Prostate gland (tissue), 2 donors: Measurements from ENCODE around the gene REPIN1. TPM values are rescaled to one million over a fixed set of nuclear protein-coding genes. Genes with fewer than 3 reads are reported as not detected.

Experiments used
- DNase-seq: peaks from one replicate; pipeline ENCODE4 v3.0.0-alpha.2; 2019; ENCODE audit warnings: low spot score
- H3K27ac ChIP-seq, 2 donors: fragments of 200-600 bp; sonication (generic); 2 replicates each; pipeline ENCODE4 v1.5.1; 2017 to 2019
- H3K27me3 ChIP-seq: fragments of 200-600 bp; sonication (generic); replicated peaks from 2 replicates; pipeline ENCODE4 v1.5.1; 2019; ENCODE audit not compliant: insufficient read depth
- H3K36me3 ChIP-seq, 2 donors: fragments of 200-600 bp; sonication (generic); 1 replicate in 1 of 2; 2 replicates in 1 of 2; pipeline versions ENCODE4 v1.5.1 to v1.8.1; 2017 to 2019
- H3K4me1 ChIP-seq: fragments of 200-600 bp; sonication (generic); replicated peaks from 2 replicates; pipeline ENCODE4 v1.5.1; 2019
- H3K4me3 ChIP-seq, 2 donors: fragments of 200-600 bp; sonication (generic); 2 replicates each; pipeline ENCODE4 v1.5.1; 2017 to 2019
- H3K9me3 ChIP-seq: fragments of 200-600 bp; sonication (generic); 2 replicates; pipeline ENCODE4 v1.5.1; 2017
- POLR2A ChIP-seq: fragments of 450-650 bp; IDR thresholded peaks from one replicate; pipeline ENCODE4 v1.6.1; 2016; ENCODE audit warnings: antibody characterized with exemption, mild to moderate bottlenecking
- POLR2AphosphoS5 ChIP-seq: sonication (generic); formaldehyde crosslinking; IDR thresholded peaks from one replicate; pipeline ENCODE4 v1.6.1; 2017; ENCODE audit warnings: antibody characterized with exemption
- WGBS: methylation state at CpG from one replicate; pipeline ENCODE4 v1.1.5; 2018; 5-methylcytosine and 5-hydroxymethylcytosine counted together
- intact Hi-C: fragments of 100-400 bp; cut with DNase I; formaldehyde crosslinking; loops from one replicate; pipeline ENCODE4 v1.14.2; 2022
- total RNA-seq, 2 donors: library from RNA; depleted of rRNA; stranded (reverse); fragments of >200 nt; gene quantifications; one replicate each; pipeline ENCODE4 v1.1.0, GENCODE V29; 2016
- TF ChIP-seq, protein P1 (sequence below), 4 experiments: fragments of 200-600 bp in 2 of 4; fragments of 450-650 bp in 2 of 4; sonication (generic) in 2 of 4; IDR thresholded peaks; 1 replicate in 3 of 4; 2 replicates in 1 of 4; pipeline ENCODE4 v1.5.1; 2016 to 2019; ENCODE audit warnings: antibody characterized with exemption in 4 of 4, mild to moderate bottlenecking in 2 of 4, moderate library complexity in 2 of 4

Gene REPIN1
- total RNA-seq, 2 donors from 2014 or later: 150 to 171 TPM

DNA sequence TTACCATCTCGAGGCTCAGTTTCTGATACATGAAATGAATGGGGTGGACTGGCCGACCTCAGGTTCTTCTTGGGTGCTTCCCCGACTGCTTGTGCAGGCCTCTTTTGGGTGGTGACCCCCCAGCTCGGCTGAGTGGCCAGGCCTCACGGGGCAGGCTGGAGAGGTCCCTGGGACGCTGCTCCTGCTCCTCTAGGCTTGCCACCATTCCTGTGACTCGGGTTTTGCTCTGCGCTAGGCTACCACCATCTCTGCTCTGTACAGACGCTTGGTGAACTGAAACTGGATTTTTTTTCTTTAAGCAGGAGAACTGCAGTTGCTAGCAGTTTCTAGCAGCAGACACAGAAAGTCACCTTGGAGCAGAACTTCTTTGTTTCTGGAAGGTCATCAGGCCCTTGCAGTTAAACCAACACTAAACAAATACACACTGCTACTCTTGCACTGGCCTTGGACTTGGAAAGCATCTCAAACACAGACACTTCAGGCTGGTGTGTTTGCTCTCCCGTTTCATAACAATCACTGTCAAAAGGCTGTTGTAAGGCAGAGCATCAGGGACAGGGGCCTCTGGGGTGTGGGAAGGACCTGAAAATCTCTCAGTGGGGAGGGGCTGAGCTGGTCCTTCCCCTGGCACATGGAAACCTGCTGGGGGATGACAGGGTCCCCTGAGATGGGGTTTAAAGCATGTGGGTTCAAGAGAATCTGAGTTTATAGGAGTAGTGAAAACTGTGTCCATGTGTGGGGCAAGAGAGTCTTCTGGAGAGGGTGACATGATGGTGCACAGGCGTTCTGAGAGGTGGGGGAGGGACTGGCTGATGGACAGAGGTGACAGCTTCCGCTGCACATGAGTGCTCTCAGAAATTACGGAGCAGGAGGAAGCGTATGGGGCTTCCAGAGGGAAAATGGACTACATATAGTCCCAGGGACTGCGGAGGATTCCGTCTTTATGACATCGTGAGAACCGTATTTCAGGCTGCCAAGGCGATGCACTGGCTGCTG lies 46.8 kb downstream of the REPIN1 start:
- Histone ChIP-seq H3K27me3 (no peaks in the 10 kb centered on the region), H3K27ac (no peak overlapping the region), H3K36me3 (no peaks in the 10 kb centered on the region), H3K9me3 (no peaks in the 10 kb centered on the region), H3K4me1 (no peaks in the 10 kb centered on the region), H3K4me3 (no peak overlapping the region)
- DNase-seq: no peak
- TF ChIP-seq POLR2A: no peak
- WGBS: 90% methylated on average over 19 of the region's 19 CpGs
- intact Hi-C loops: no loop called here

DNA sequence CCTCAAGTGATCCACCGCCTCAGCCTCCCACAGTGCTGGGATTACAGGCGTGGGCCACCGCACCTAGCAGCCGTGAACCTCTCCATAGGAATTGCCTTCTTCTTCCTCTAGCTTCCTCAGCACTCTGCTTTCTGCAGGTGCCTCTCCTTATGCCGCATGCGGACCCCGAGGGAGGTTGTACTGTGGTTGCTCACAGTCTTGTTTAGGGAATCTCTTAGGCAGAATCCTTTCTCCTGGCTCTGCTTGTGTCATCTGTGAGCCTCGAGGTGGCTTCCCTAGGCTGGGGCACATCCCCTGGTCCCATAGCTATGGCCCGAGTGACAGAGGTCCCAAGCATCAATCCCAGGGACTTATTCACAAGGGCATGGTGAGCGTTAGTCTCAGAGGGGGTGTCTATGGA lies 48.6 kb downstream of the REPIN1 start:
- WGBS: 95% methylated on average over 10 of the region's 10 CpGs

DNA sequence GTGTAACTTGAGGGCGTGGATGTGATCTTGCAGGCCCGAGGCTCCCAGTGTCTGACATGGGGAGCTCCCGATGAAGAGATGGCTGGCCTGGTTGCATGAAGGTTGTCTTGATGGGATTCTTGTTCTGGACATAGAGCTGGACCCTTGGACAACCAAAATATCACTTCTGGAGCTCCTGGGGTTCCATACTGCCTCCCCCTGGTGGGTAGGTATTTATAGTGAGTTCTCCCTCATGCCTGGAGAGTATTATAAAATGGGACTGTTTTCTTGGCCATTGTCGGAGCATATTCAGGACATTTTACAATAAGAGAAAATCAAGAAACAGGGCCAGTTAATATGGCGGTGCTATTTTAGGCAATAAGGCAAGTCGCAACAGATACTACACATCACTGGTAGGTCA lies 49.2 kb downstream of the REPIN1 start:
- no peak for TF ChIP-seq POLR2A
- TF ChIP-seq, protein P1, sequence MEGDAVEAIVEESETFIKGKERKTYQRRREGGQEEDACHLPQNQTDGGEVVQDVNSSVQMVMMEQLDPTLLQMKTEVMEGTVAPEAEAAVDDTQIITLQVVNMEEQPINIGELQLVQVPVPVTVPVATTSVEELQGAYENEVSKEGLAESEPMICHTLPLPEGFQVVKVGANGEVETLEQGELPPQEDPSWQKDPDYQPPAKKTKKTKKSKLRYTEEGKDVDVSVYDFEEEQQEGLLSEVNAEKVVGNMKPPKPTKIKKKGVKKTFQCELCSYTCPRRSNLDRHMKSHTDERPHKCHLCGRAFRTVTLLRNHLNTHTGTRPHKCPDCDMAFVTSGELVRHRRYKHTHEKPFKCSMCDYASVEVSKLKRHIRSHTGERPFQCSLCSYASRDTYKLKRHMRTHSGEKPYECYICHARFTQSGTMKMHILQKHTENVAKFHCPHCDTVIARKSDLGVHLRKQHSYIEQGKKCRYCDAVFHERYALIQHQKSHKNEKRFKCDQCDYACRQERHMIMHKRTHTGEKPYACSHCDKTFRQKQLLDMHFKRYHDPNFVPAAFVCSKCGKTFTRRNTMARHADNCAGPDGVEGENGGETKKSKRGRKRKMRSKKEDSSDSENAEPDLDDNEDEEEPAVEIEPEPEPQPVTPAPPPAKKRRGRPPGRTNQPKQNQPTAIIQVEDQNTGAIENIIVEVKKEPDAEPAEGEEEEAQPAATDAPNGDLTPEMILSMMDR (IDR thresholded peaks at IDR 0.05): no peak
- TF ChIP-seq POLR2AphosphoS5: no peak
- DNase-seq: no peak
- intact Hi-C loops: no loop called here
- WGBS: 93% methylated on average over 6 of the region's 6 CpGs
- no peaks in the 10 kb centered on the region for H3K27me3 ChIP-seq
- H3K27ac ChIP-seq: no peak overlapping the region
- H3K4me1 ChIP-seq: no peaks in the 10 kb centered on the region
- no peaks in the 10 kb centered on the region for H3K9me3 ChIP-seq
- H3K4me3 ChIP-seq: no peak overlapping the region
- H3K36me3 ChIP-seq: no peaks in the 10 kb centered on the region

More for the DNA sequence above, 48.6 kb downstream of the REPIN1 start:
- H3K9me3 ChIP-seq: no peaks in the 10 kb centered on the region
- no peak for DNase-seq
- H3K4me3 ChIP-seq: no peak overlapping the region
- TF ChIP-seq, protein P1 (IDR thresholded peaks at IDR 0.05): no peak
- TF ChIP-seq POLR2AphosphoS5 (no peak), POLR2A (no peak)
- no peaks in the 10 kb centered on the region for H3K36me3 ChIP-seq
- no peaks in the 10 kb centered on the region for H3K27me3 ChIP-seq
- intact Hi-C loops: no loop called here
- H3K4me1 ChIP-seq: no peaks in the 10 kb centered on the region
- H3K27ac ChIP-seq: no peak overlapping the region

DNA sequence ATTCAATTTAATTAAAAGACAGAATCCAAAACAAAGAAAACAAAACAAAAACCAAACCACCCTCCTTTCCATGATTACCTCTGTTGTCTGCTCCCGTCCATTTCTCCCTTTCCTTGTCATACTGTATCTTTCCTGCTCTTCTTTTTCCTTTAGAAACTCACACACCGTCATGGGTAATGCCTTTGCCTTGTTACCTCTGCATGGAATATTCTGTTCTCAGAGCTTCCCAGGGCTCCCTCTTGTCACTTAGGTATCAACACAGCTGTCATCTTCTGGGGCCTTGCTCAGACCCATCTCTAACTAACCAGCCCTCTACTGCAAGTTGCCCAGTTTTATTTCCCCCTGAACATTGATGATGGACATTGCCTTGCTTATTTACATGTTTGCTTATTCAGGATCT lies 51.6 kb downstream of the REPIN1 start:
- H3K27me3 ChIP-seq: no peaks in the 10 kb centered on the region
- no peaks in the 10 kb centered on the region for H3K4me1 ChIP-seq
- H3K27ac ChIP-seq: no peak overlapping the region
- 75% methylated on average over 2 of the region's 2 CpGs for WGBS
- H3K36me3 ChIP-seq: no peaks in the 10 kb centered on the region
- TF ChIP-seq POLR2A (no peak), POLR2AphosphoS5 (no peak)
- TF ChIP-seq, protein P1 (IDR thresholded peaks at IDR 0.05): no peak
- no peaks in the 10 kb centered on the region for H3K9me3 ChIP-seq
- no peak for DNase-seq
- no peak overlapping the region for H3K4me3 ChIP-seq
- intact Hi-C loops: no loop called here

DNA sequence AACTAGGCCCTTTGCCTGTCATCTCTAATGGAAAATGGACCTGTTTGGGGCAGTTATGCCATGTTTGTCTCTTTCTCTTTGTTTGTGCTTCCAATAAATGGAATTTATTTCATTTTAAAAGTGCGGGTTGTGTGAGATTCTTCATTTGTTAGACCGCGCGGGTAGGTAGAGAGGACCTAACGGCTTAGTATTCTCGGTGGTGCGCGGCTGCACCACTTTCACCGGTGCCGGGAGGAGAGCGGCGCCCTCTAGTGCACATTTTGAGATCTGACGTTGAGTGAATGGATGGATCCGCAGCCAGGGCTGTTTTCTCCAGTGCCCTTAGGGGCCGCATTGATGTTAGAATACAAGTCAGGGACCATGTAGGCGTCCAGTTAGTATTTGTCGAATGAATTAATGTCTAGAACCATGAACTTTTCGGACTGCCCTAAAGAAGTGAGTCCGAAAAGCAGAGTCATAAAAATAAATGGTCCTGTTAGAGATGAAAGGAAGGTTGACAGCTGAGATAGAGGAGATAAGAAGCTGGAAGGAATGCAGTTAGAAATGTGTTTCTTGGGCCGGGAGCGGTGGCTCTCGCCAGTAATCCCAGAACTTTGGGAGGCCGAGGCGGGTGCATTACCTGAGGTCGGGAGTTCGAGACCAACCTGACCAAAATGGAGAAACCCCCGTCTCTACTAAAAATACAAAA lies 52.5 kb downstream of the REPIN1 start:
- H3K27me3 ChIP-seq: no peaks in the 10 kb centered on the region
- no peak overlapping the region for H3K4me3 ChIP-seq
- H3K4me1 ChIP-seq: no peaks in the 10 kb centered on the region
- TF ChIP-seq, protein P1 (IDR thresholded peaks at IDR 0.05): peak; percentile 36 to 84 (median 80)
- no peak for TF ChIP-seq POLR2A
- peak; percentile 44 for TF ChIP-seq POLR2AphosphoS5
- no peak overlapping the region for H3K27ac ChIP-seq
- no peaks in the 10 kb centered on the region for H3K36me3 ChIP-seq
- intact Hi-C loops: no loop called here
- DNase-seq: peak; percentile 74
- H3K9me3 ChIP-seq: no peaks in the 10 kb centered on the region
- 11% methylated on average over 27 of the region's 27 CpGs for WGBS
